ENCODE measurements around the gene ST6GALNAC3.

- TF ChIP-seq RAD21 (conservative IDR thresholded peaks at IDR 0.05 in 1 of 2, IDR thresholded peaks at IDR 0.05 in 1 of 2) (no peak), MYC (IDR thresholded peaks at IDR 0.05; ENCODE audit: borderline replicate concordance, low read length) (no peak), CTCF (IDR thresholded peaks at IDR 0.05) (no peak), PHF8 (IDR thresholded peaks at IDR 0.05; ENCODE audit: borderline replicate concordance, low read depth) (no peak), RFX5 (IDR thresholded peaks at IDR 0.05) (no peak), REST (IDR thresholded peaks at IDR 0.05) (no peak)
These were observed 533.2 kb downstream of the ST6GALNAC3 start for GRCh38 chr1:76607717-76608116.

Data from A549 (cell line).